Peyer's patch (tissue), 4 donors: ENCODE measurements around the gene CYP3A5. TPM values are rescaled to one million over a fixed set of nuclear protein-coding genes. Genes with fewer than 3 reads are reported as not detected.
"Not testable (repeated sequence)": the region's sequence is repeated elsewhere in the genome, so short reads cannot be mapped to it uniquely, and the experiment has no call there.

Experiments
- DNase-seq, 3 donors: peaks; one replicate each; pipeline ENCODE4 v3.0.0-alpha.2; 2017 to 2019
- H3K27ac ChIP-seq, 4 donors: fragments of 200-600 bp; sonication (generic); one replicate each; pipeline ENCODE4 v1.5.1; 2016 to 2019
- H3K27me3 ChIP-seq, 2 donors: fragments of 200-600 bp; sonication (generic); one replicate each; pipeline ENCODE4 v1.5.1; 2019
- H3K36me3 ChIP-seq, 3 donors: fragments of 200-600 bp; sonication (generic); one replicate each; pipeline ENCODE4 v1.5.1; 2016 to 2019
- H3K4me1 ChIP-seq, 4 donors: fragments of 200-600 bp; sonication (generic); one replicate each; pipeline ENCODE4 v1.5.1; 2016 to 2019
- H3K4me3 ChIP-seq, 4 donors: fragments of 200-600 bp; sonication (generic); 1 replicate in 3 of 4; 2 replicates in 1 of 4; pipeline ENCODE4 v1.5.1; 2016 to 2019; ENCODE audit warnings: mild to moderate bottlenecking in 1 of 4
- H3K9me3 ChIP-seq, 4 donors: fragments of 200-600 bp; sonication (generic); one replicate each; pipeline ENCODE4 v1.5.1; 2016 to 2019; ENCODE audit warnings: mild to moderate bottlenecking in 1 of 4
- POLR2A ChIP-seq, 2 donors: fragments of 450-650 bp; IDR thresholded peaks; one replicate each; pipeline ENCODE4 v1.5.1; 2017; ENCODE audit warnings: antibody characterized with exemption in 2 of 2, mild to moderate bottlenecking in 2 of 2, moderate library complexity in 2 of 2
- total RNA-seq, 4 donors: library from RNA; depleted of rRNA; stranded (reverse); fragments of >200 nt; gene quantifications; one replicate each; pipeline ENCODE4 v1.1.0, GENCODE V29; 2016
- TF ChIP-seq, protein P1 (sequence below), 6 experiments: fragments of 450-650 bp in 4 of 6; fragments of 200-600 bp in 2 of 6; sonication (generic) in 1 of 6; IDR thresholded peaks; one replicate each; pipeline ENCODE4 v1.5.1; 2017 to 2019; ENCODE audit warnings: antibody characterized with exemption in 6 of 6, mild to moderate bottlenecking in 3 of 6, moderate library complexity in 1 of 6

CYP3A5 gene
- total RNA-seq, 4 donors from 2014 or later, result 135 to 1,701 (median 1,072) TPM

DNA sequence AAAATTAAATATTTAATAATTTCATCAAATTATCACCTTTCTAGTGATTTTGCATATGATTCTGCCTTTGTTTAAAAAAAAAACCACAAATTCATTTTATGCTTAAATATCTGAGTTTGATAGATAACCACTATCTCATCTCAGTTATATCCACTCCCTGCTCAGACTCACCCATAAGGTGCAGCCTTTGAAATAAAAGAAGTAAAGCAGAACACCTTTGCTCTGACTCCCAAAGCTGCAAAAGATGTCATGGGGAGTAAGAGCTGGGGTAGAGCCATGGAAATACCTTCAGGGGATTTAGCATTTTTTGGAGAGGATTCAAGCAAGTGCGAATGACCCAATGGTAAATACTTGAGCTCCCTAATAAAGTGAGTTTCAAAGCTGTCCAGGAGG, 15.1 kb upstream of the CYP3A5 start:
- Histone ChIP-seq H3K36me3 (no peaks in the 10 kb centered on the region), H3K9me3 (no peaks in the 10 kb centered on the region), H3K4me3 (no peak overlapping the region), H3K27me3 (no peaks in the 10 kb centered on the region), H3K4me1 (peaks cover 0 to 7% (median 0%) of the 10 kb centered on the region in 4 donors), H3K27ac (no peak overlapping the region)
- no peak for DNase-seq
- TF ChIP-seq POLR2A (IDR thresholded peaks at IDR 0.05), result no peak
- TF ChIP-seq, protein P1, sequence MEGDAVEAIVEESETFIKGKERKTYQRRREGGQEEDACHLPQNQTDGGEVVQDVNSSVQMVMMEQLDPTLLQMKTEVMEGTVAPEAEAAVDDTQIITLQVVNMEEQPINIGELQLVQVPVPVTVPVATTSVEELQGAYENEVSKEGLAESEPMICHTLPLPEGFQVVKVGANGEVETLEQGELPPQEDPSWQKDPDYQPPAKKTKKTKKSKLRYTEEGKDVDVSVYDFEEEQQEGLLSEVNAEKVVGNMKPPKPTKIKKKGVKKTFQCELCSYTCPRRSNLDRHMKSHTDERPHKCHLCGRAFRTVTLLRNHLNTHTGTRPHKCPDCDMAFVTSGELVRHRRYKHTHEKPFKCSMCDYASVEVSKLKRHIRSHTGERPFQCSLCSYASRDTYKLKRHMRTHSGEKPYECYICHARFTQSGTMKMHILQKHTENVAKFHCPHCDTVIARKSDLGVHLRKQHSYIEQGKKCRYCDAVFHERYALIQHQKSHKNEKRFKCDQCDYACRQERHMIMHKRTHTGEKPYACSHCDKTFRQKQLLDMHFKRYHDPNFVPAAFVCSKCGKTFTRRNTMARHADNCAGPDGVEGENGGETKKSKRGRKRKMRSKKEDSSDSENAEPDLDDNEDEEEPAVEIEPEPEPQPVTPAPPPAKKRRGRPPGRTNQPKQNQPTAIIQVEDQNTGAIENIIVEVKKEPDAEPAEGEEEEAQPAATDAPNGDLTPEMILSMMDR (IDR thresholded peaks at IDR 0.05), result no peak

DNA sequence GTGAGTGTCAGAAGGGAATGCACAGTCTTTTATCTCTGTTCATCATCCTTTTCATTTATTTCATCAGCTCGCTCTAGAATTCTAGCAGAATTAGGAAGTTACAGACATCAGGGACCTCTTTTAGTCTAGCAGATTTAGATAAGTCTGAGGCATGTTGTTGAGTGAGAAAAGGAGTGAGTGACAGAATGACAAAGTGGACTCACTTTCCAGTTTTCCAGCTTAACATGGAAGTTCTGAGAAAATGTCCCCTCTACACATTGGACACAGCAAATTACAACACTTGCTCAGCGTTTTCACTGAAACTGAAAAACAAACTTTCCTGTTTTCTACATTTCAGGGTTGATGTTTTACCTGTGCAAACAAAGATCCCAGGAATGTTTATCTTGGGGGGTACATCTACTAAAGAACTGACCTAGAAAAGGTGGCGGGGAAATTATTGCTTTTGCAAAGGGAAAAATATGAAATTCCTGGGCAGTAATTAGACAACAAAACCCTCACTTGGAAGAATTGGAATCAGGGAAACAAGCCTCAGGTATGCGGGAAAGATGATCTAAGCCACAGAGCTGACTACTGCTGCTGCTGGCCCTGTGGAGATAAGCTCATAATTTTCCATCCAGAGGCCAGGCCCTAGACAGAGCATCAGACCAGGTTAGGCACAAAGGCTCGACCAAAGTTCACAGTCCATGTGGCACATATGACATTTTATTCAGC, 14.6 kb upstream of the CYP3A5 start:
- H3K9me3 ChIP-seq, result no peaks in the 10 kb centered on the region
- TF ChIP-seq, protein P1 (IDR thresholded peaks at IDR 0.05), result no peak
- TF ChIP-seq POLR2A (IDR thresholded peaks at IDR 0.05), result no peak
- no peak overlapping the region for H3K4me3 ChIP-seq
- peak in 1 of 3 donors; percentile 51 for DNase-seq
- peaks cover 0 to 1% (median 0%) of the 10 kb centered on the region in 4 donors for H3K4me1 ChIP-seq
- H3K27ac ChIP-seq, result no peak overlapping the region
- H3K27me3 ChIP-seq, result no peaks in the 10 kb centered on the region
- H3K36me3 ChIP-seq, result no peaks in the 10 kb centered on the region

DNA sequence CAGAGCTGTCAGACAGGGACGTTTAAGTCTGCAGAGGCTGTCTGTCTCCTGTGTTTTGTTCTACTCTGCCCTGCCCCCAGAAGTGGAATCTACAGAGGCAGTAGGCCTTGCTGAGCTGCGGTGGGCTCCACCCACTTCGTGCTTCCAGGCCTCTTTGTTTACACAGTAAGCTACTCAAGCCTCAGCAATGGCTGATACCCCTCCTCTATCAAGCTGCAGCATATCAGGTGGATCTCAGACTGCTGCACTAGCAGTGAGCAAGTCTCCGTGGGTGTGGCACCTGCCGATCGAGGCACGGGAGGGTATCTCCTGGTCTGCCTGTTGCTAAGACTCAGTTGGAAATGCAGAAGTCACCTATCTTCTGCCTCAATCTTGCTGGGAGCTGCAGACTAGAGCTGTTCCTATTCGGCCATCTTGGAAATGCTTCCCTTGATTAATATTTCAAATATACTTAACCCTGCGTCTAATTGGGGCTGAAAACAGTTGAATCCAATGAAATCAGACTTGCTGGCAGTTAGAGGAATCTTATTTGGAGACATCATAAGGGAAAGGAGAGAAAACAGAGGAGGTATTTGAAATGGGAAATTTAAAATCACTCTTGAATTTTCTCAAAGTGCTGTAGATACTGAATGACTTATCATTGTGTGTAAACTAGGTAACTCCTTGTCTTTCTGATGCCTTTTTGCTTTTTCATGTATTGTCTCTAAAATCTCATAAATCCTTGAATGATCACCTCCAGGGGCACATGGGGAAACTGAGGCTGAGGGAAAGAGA, 13.8 kb upstream of the CYP3A5 start:
- no peaks in the 10 kb centered on the region for H3K27me3 ChIP-seq
- H3K27ac ChIP-seq, result no peak overlapping the region
- H3K9me3 ChIP-seq, result no peaks in the 10 kb centered on the region
- H3K4me1 ChIP-seq, result no peaks in the 10 kb centered on the region
- no peaks in the 10 kb centered on the region for H3K36me3 ChIP-seq
- H3K4me3 ChIP-seq, result no peak overlapping the region
- TF ChIP-seq, protein P1 (IDR thresholded peaks at IDR 0.05), result no peak
- TF ChIP-seq POLR2A (IDR thresholded peaks at IDR 0.05), result no peak
- DNase-seq, result no peak

DNA sequence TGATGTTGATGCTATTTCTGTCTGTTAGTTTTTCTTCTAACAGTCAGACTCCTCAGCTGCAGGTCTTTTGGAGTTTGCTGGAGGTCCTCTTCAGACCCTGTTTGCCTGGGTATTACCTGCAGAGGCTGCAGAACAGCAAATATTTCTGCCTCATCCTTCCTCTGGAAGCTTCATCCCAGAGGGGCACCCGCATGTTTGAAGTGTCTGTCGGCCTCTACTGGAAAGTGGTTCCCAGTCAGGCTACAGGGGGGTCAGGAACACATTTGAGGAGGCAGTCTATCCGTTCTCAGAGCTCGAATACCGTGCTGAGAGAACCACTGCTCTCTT, 13.3 kb upstream of the CYP3A5 start:
- Histone ChIP-seq H3K36me3 (no peaks in the 10 kb centered on the region), H3K9me3 (no peaks in the 10 kb centered on the region), H3K27me3 (no peaks in the 10 kb centered on the region), H3K4me3 (no peak overlapping the region), H3K4me1 (no peaks in the 10 kb centered on the region), H3K27ac (no peak overlapping the region)
- no peak for TF ChIP-seq POLR2A (IDR thresholded peaks at IDR 0.05)
- TF ChIP-seq, protein P1 (IDR thresholded peaks at IDR 0.05), result no peak
- no peak for DNase-seq

DNA sequence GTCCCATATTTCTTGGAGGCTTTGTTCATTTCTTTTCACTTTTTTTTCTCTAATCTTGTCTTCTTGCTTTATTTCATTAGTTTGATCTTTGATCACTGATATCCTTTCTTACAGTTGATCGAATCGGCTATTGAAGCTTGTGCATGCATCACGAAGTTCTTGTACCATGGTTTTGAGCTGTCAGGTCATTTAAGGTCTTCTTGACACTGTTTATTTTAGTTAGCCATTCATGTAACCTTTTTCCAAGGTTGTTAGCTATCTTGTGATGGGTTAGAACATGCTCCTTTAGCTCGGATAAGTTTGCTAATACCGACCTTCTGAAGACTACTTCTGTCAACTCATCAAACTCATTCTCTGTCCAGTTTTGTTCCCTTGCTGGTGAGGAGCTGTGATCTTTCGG, 12.8 kb upstream of the CYP3A5 start:
- not testable (repeated sequence) for H3K27ac ChIP-seq, H3K9me3 ChIP-seq, H3K4me1 ChIP-seq, H3K27me3 ChIP-seq, DNase-seq, H3K4me3 ChIP-seq, H3K36me3 ChIP-seq

DNA sequence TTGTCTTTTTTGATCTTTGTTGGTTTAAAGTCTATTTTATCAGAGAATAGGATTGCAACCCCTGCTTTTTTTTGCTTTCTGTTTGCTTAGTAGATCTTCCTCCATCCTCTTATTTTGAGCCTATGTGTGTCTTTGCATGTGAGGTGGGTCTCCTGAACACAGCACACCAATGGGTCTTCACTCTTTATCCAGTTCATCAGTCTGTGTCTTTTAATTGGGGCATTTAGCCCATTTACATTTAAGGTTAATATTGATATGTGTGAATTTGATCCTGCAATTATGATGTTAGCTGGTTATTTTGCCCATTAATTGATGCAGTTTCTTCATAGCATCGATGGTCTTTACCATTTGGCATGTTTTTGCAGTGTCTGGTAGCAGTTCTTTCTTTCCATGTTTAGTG, 11.9 kb upstream of the CYP3A5 start:
- not testable (repeated sequence) for DNase-seq

DNA sequence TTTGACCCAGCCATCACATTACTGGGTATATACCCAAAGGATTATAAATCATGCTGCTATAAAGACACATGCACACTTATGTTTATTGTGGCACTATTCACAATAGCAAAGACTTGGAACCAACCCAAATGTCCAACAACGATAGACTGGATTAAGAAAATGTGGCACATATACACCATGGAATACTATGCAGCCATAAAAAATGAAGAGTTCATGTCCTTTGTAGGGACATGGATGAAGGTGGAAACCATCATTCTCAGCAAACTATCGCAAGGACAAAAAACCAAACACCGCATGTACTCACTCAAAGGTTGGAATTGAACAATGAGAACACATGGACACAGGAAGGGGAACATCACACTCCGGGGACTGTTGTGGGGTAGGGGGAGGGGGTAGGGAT, 11.1 kb upstream of the CYP3A5 start:
- not testable (repeated sequence) for H3K27ac ChIP-seq, H3K9me3 ChIP-seq, H3K36me3 ChIP-seq, H3K4me3 ChIP-seq, H3K27me3 ChIP-seq, H3K4me1 ChIP-seq, DNase-seq

More for the DNA sequence above, 11.9 kb upstream of the CYP3A5 start:
- not testable (repeated sequence) for H3K4me3 ChIP-seq, H3K36me3 ChIP-seq, H3K27ac ChIP-seq, H3K9me3 ChIP-seq, H3K4me1 ChIP-seq, H3K27me3 ChIP-seq

DNA sequence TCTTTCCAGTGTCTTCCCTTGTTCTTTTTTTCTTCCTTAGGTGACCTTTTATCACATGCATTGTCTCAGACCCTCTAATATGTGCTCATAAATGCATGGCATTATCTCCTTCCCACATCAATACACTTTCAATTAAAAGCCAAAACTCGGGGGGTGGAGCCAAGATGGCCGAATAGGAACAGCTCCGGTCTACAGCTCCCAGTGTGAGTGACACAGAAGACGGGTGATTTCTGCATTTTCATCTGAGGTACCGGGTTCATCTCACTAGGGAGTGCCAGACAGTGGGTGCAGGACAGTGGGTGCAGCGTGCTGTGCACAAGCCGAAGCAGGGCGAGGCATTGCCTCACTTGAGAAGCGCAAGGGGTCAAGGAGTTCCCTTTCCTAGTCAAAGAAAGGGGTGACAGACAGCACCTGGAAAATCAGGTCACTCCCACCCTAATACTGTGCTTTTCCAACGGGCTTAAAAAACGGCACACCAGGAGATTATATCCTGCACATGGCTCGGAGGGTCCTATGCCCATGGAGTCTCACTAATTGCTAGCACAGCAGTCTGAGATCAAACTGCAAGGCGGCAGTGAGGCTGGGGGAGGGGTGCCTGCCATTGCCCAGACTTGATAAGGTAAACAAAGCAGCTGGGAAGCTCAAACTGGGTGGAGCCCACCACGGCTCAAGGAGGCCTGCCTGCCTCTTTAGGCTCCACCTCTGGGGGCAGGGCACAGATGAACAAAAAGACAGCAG, 6.2 kb upstream of the CYP3A5 start:
- DNase-seq, result not testable (repeated sequence)

More for the DNA sequence above, 6.2 kb upstream of the CYP3A5 start:
- not testable (repeated sequence) for H3K4me1 ChIP-seq, H3K27me3 ChIP-seq, H3K27ac ChIP-seq, H3K9me3 ChIP-seq, H3K36me3 ChIP-seq, H3K4me3 ChIP-seq
